ENCODE measurements around the gene SMYD3. TPM values are rescaled to one million over a fixed set of nuclear protein-coding genes. Genes with fewer than 3 reads are reported as not detected.
A peak's percentile ranks its signal among the peaks of the same experiment; 100 is the strongest.

The SMYD3 gene
- total RNA-seq, 1 donor from 2014 or later, result 23.8 TPM

DNA sequence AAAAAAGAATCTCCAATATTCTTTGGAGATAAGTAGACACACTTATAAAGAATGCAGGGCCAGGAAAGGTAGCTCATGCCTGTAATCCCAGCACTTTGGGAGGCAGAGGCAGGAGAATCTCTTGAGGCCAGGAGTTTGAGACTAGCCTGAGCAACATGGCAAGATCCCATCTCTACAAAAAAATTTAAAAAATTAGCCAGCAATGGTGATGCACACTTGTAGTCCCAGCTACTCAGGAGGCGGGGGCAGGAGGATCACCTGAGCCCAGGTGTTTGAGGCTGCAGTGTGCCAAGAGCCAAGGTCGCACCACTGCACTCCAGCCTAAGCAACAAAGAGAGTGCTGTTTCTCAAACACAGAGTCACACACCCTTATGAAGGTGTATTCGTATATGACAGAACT, 385.0 kb downstream of the SMYD3 start:
- no peak for TF ChIP-seq CTCF (conservative IDR thresholded peaks at IDR 0.05; ENCODE audit: low read depth, low read length)
- DNase-seq (ENCODE audit: low read depth), result no peak

DNA sequence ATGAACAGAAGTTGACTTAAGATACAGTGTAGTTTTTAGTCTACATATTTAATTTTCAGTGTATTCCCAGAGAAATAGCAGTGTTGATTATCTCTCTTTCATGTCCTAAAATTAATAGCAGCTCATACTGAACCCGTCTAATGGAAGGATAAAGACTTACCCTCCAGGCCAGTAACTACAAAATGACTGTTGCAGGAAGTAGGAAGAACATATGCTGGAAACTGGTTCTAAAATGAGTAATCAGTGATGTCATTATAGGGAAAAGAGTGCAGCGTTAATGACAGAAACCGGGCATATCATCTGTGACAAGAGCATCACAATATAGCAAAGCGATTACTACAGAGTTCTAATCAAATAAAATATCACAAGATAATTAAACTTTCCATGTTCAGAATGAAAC, 385.5 kb downstream of the SMYD3 start:
- DNase-seq (ENCODE audit: low read depth), result no peak
- H3K4me3 ChIP-seq (ENCODE audit: low read depth, low read length), result no peak overlapping the region
- no peak for TF ChIP-seq CTCF (conservative IDR thresholded peaks at IDR 0.05; ENCODE audit: low read depth, low read length)

More for the DNA sequence above, 385.0 kb downstream of the SMYD3 start:
- no peak overlapping the region for H3K4me3 ChIP-seq (ENCODE audit: low read depth, low read length)

- no peak for DNase-seq (ENCODE audit: low read depth)
- H3K4me3 ChIP-seq (ENCODE audit: low read depth, low read length), result no peak overlapping the region
- peak; percentile 46 for TF ChIP-seq CTCF (conservative IDR thresholded peaks at IDR 0.05; ENCODE audit: low read depth, low read length)
Observed at GRCh38 chr1:246117066-246117791, 389.9 kb downstream of the SMYD3 start.

DNA sequence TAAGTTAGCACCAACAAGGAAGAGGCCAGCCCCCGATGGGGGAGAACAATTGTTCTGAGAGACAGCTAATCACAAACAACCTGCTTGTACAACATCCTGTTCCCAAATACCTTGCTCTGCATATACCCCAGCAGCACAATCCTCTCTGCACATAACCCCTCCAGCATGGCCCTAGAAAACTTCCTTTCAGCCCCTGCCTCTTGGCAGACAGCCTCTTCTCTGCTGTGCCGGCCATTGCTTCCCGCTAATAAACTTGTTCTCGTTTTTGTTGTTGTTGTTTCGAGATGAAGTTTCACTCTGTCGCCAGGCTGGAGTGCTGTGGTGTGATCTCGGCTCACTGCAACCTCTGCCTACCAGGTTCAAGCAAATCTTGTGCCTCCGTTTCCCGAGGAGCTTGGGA, 392.7 kb downstream of the SMYD3 start:
- no peak overlapping the region for H3K4me3 ChIP-seq (ENCODE audit: low read depth, low read length)
- no peak for TF ChIP-seq CTCF (conservative IDR thresholded peaks at IDR 0.05; ENCODE audit: low read depth, low read length)
- no peak for DNase-seq (ENCODE audit: low read depth)

DNA sequence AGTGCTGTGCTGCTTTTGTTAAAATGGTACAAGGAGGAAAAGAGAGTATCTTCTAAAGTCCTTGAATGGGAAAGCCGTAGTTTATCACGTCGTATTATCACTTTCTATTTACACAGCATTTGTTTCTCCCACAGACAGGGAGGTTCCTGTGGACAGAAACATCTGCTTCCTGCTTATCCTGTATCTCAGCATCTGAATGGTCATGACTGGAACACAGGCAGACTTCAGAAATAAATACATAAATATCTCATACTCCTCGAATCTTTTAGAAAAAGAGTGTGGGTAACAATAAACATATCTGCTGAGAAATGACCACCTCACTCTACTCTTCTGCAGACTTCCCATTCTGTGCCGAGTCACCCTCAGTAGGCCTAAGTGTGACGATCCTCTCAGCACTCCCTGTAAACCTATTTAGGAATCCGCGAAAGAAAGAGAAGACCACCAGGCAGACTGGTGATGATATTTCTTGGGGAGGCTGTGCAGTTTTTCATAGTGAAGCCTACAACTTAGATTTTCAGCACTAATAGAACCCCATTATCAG, 393.5 kb downstream of the SMYD3 start:
- no peak for TF ChIP-seq CTCF (conservative IDR thresholded peaks at IDR 0.05; ENCODE audit: low read depth, low read length)
- DNase-seq (ENCODE audit: low read depth), result no peak
- no peak overlapping the region for H3K4me3 ChIP-seq (ENCODE audit: low read depth, low read length)

- TF ChIP-seq CTCF (conservative IDR thresholded peaks at IDR 0.05; ENCODE audit: low read depth, low read length), result no peak
- H3K4me3 ChIP-seq (ENCODE audit: low read depth, low read length), result no peak overlapping the region
- DNase-seq (ENCODE audit: low read depth), result no peak
Observed at GRCh38 chr1:246111570-246111969, 395.5 kb downstream of the SMYD3 start.
